H1 (cell line): ENCODE data around the gene C17orf50.

Source experiments
- BACH1 ChIP-seq: IDR thresholded peaks from 2 replicates; pipeline ENCODE4 v1.6.1; 2012; ENCODE audit warnings: low read length, improper control_type of control experiment
- CEBPB ChIP-seq: IDR thresholded peaks from 2 replicates; pipeline ENCODE4 v1.6.1; 2012; ENCODE audit warnings: low read depth, low read length
- CTCF ChIP-seq, 3 experiments: IDR thresholded peaks; 1 replicate in 2 of 3; 2 replicates in 1 of 3; pipeline versions ENCODE4 v1.5.1 to v1.6.1; 2011; ENCODE audit warnings: low read length in 3 of 3, mild to moderate bottlenecking in 3 of 3, inconsistent platforms in 2 of 3, low read depth in 1 of 3, moderate library complexity in 1 of 3; ENCODE audit not compliant: insufficient read depth in 1 of 3; ENCODE audit errors: control extremely low read depth in 1 of 3
- EP300 ChIP-seq, 2 experiments: IDR thresholded peaks; 1 replicate in 1 of 2; 2 replicates in 1 of 2; pipeline ENCODE4 v1.6.1; 2011 to 2012; ENCODE audit warnings: low read depth in 2 of 2, low read length in 2 of 2, mild to moderate bottlenecking in 2 of 2, borderline replicate concordance in 1 of 2, inconsistent platforms in 1 of 2, moderate library complexity in 1 of 2
- EZH2 ChIP-seq: fragments of 200-600 bp; sonication (generic); IDR thresholded peaks from 2 replicates; pipeline ENCODE4 v1.7.1; 2012; ENCODE audit warnings: low read depth, mild to moderate bottlenecking, moderate library complexity, low read length, inconsistent platforms; ENCODE audit not compliant: severe bottlenecking
- HDAC2 ChIP-seq, 2 experiments: fragments of 300-600 bp in 1 of 2; sonication (generic) in 1 of 2; IDR thresholded peaks; 2 replicates each; pipeline ENCODE4 v1.6.1; 2011 to 2012; ENCODE audit warnings: low read depth in 2 of 2, low read length in 2 of 2, mild to moderate bottlenecking in 2 of 2, moderate library complexity in 2 of 2, borderline replicate concordance in 1 of 2, inconsistent platforms in 1 of 2
- NRF1 ChIP-seq: IDR thresholded peaks from 2 replicates; pipeline ENCODE4 v1.6.1; 2011; ENCODE audit warnings: mild to moderate bottlenecking, low read depth, low read length, improper control_type of control experiment
- POLR2A ChIP-seq, 2 experiments: IDR thresholded peaks; 1 replicate in 1 of 2; 2 replicates in 1 of 2; pipeline ENCODE4 v1.6.1; 2011; ENCODE audit warnings: low read depth in 2 of 2, low read length in 2 of 2, mild to moderate bottlenecking in 2 of 2; ENCODE audit errors: control extremely low read depth in 1 of 2
- POLR2AphosphoS5 ChIP-seq: IDR thresholded peaks from 2 replicates; pipeline ENCODE4 v1.6.1; 2011; ENCODE audit warnings: low read depth, low read length
- RAD21 ChIP-seq, 2 experiments: IDR thresholded peaks in 1 of 2; conservative IDR thresholded peaks in 1 of 2; 2 replicates each; pipeline ENCODE4 v1.6.1; 2011; ENCODE audit warnings: low read depth in 2 of 2, low read length in 2 of 2, improper control_type of control experiment in 1 of 2, inconsistent platforms in 1 of 2, mild to moderate bottlenecking in 1 of 2, moderate library complexity in 1 of 2
- SIN3A ChIP-seq, 2 experiments: IDR thresholded peaks in 1 of 2; conservative IDR thresholded peaks in 1 of 2; 2 replicates each; pipeline ENCODE4 v1.6.1; 2011 to 2012; ENCODE audit warnings: low read length in 2 of 2, improper control_type of control experiment in 1 of 2, low read depth in 1 of 2, mild to moderate bottlenecking in 1 of 2
- SP1 ChIP-seq: IDR thresholded peaks from 2 replicates; pipeline ENCODE4 v1.6.1; 2011; ENCODE audit warnings: low read depth, low read length
- YY1 ChIP-seq: IDR thresholded peaks from 2 replicates; pipeline ENCODE4 v1.6.1; 2011; ENCODE audit warnings: low read depth, mild to moderate bottlenecking, low read length

- TF ChIP-seq HDAC2 (IDR thresholded peaks at IDR 0.05; ENCODE audit: borderline replicate concordance in 1 of 2, low read depth in 2 of 2, low read length in 2 of 2) (no peak), CTCF (IDR thresholded peaks at IDR 0.05; ENCODE audit: control extremely low read depth in 1 of 3, insufficient read depth in 1 of 3, low read depth in 1 of 3, low read length in 3 of 3) (no peak), YY1 (no peak), POLR2AphosphoS5 (no peak), SIN3A (conservative IDR thresholded peaks at IDR 0.05 in 1 of 2, IDR thresholded peaks at IDR 0.05 in 1 of 2; ENCODE audit: low read depth in 1 of 2, low read length in 2 of 2) (no peak), BACH1 (no peak), RAD21 (IDR thresholded peaks at IDR 0.05 in 1 of 2, conservative IDR thresholded peaks at IDR 0.05 in 1 of 2; ENCODE audit: low read depth in 2 of 2, low read length in 2 of 2) (no peak), SP1 (no peak), EP300 (IDR thresholded peaks at IDR 0.05; ENCODE audit: borderline replicate concordance in 1 of 2, low read depth in 2 of 2, low read length in 2 of 2) (no peak), EZH2 (no peak), CEBPB (no peak), NRF1 (no peak), POLR2A (IDR thresholded peaks at IDR 0.05; ENCODE audit: control extremely low read depth in 1 of 2, low read depth in 2 of 2, low read length in 2 of 2) (no peak)
Observed at GRCh38 chr17:35738519-35739133, 22.1 kb upstream of the C17orf50 start.
